PFSK-1 (cell line): Measurements from ENCODE around the gene ZBTB7A.

Experiments used
- FOXP2 ChIP-seq: optimal IDR thresholded peaks from 2 replicates; pipeline ENCODE3; 2011; ENCODE audit warnings: borderline replicate concordance, control low read depth, inconsistent platforms; ENCODE audit not compliant: insufficient read depth; ENCODE audit errors: extremely low read length, extremely low read depth
- POLR2AphosphoS5 ChIP-seq: IDR thresholded peaks from 2 replicates; pipeline ENCODE4 v1.6.1; 2012; ENCODE audit warnings: low read depth, mild to moderate bottlenecking, control low read depth, low read length, moderate library complexity
- REST ChIP-seq, 2 experiments: IDR thresholded peaks; 2 replicates each; pipeline versions ENCODE4 v1.6.1 to v1.8.0; 2011 to 2012; ENCODE audit warnings: low read depth in 2 of 2, low read length in 2 of 2, control low read depth in 1 of 2, inconsistent platforms in 1 of 2, mild to moderate bottlenecking in 1 of 2, moderate library complexity in 1 of 2; ENCODE audit not compliant: insufficient read depth in 1 of 2
- SIN3A ChIP-seq: IDR thresholded peaks from 2 replicates; pipeline ENCODE4 v1.6.1; 2012; ENCODE audit warnings: mild to moderate bottlenecking, low read length, moderate library complexity, borderline replicate concordance; ENCODE audit not compliant: insufficient read depth
- TAF1 ChIP-seq: IDR thresholded peaks from 2 replicates; pipeline ENCODE4 v1.6.1; 2012; ENCODE audit warnings: low read length, control low read depth, borderline replicate concordance; ENCODE audit not compliant: insufficient read depth

The ZBTB7A gene

GRCh38 chr19:4053423-4054324, 13.0 kb downstream of the ZBTB7A start:
- TF ChIP-seq REST (IDR thresholded peaks at IDR 0.05; ENCODE audit: insufficient read depth in 1 of 2, low read depth in 2 of 2, low read length in 2 of 2) (no peak), SIN3A (no peak), TAF1 (no peak), POLR2AphosphoS5 (no peak), FOXP2 (no peak)

GRCh38 chr19:4052993-4053422, 13.7 kb downstream of the ZBTB7A start:
- TF ChIP-seq REST (IDR thresholded peaks at IDR 0.05; ENCODE audit: insufficient read depth in 1 of 2, low read depth in 2 of 2, low read length in 2 of 2) (no peak), FOXP2 (no peak), TAF1 (no peak), SIN3A (no peak), POLR2AphosphoS5 (no peak)

- TF ChIP-seq FOXP2: no peak
- TF ChIP-seq REST (IDR thresholded peaks at IDR 0.05; ENCODE audit: insufficient read depth in 1 of 2, low read depth in 2 of 2, low read length in 2 of 2): no peak
- TF ChIP-seq POLR2AphosphoS5: no peak
- TF ChIP-seq SIN3A: no peak
- TF ChIP-seq TAF1: no peak
These were observed 14.3 kb downstream of the ZBTB7A start for GRCh38 chr19:4052114-4052992.

GRCh38 chr19:4051175-4052101, 15.3 kb downstream of the ZBTB7A start:
- TF ChIP-seq POLR2AphosphoS5 (no peak), SIN3A (no peak), REST (IDR thresholded peaks at IDR 0.05; ENCODE audit: insufficient read depth in 1 of 2, low read depth in 2 of 2, low read length in 2 of 2) (no peak)
